CD4-positive, alpha-beta T cell (primary cell): ENCODE measurements around the gene PDE4B. TPM values are rescaled to one million over a fixed set of nuclear protein-coding genes. Genes with fewer than 3 reads are reported as not detected.

ENCODE experiments used
- ATAC-seq: fragments of 200-7000 bp; cut with Tn5 transposase; one replicate; pipeline ENCODE4 v1.10.0; 2022; ENCODE audit warnings: mild to moderate bottlenecking; ENCODE audit not compliant: poor library complexity
- CTCF ChIA-PET: fragments of 350-600 bp; sonication (Branson Sonifier 250); formaldehyde crosslinking; loops from one replicate; lab custom pipeline; 2021; ENCODE audit warnings: antibody characterized with exemption, inconsistent platforms; lab: Charles Lee
- POLR2A ChIA-PET: fragments of 350-600 bp; sonication (Branson Sonifier 250); formaldehyde crosslinking; loops from one replicate; lab custom pipeline; 2021; ENCODE audit warnings: antibody characterized with exemption, inconsistent platforms; lab: Charles Lee
- DNase-seq, 14 experiments: peaks; one replicate each; pipeline ENCODE4 v3.0.0-alpha.2; 2013 to 2020; ENCODE audit warnings: mixed read lengths in 2 of 14
- H3K27ac ChIP-seq, 2 donors: one replicate each; pipeline versions ENCODE4 v1.5.1 to v1.7.0; 2013; ENCODE audit warnings: low read length in 2 of 2, low read depth in 1 of 2, mild to moderate bottlenecking in 1 of 2
- H3K27me3 ChIP-seq, 2 experiments: 1 replicate in 1 of 2; 2 replicates in 1 of 2; pipeline versions ENCODE4 v1.6.1 to v1.7.0; 2013; ENCODE audit warnings: low read length in 2 of 2, control low read depth in 1 of 2, mild to moderate bottlenecking in 1 of 2, moderate library complexity in 1 of 2; ENCODE audit not compliant: insufficient read depth in 2 of 2, control insufficient read depth in 1 of 2
- H3K36me3 ChIP-seq: one replicate; pipeline ENCODE4 v1.6.1; 2013; ENCODE audit warnings: low read length, control low read depth; ENCODE audit not compliant: insufficient read depth
- H3K4me1 ChIP-seq: one replicate; pipeline ENCODE4 v1.6.1; 2013; ENCODE audit warnings: low read length, control low read depth; ENCODE audit not compliant: insufficient read depth
- H3K4me3 ChIP-seq: one replicate; pipeline ENCODE4 v1.5.1; 2013; ENCODE audit warnings: mild to moderate bottlenecking, low read length, moderate library complexity
- H3K9me3 ChIP-seq, 2 experiments: 1 replicate in 1 of 2; 2 replicates in 1 of 2; pipeline versions ENCODE4 v1.6.1 to v1.7.0; 2013; ENCODE audit warnings: low read length in 2 of 2, mild to moderate bottlenecking in 2 of 2, control low read depth in 1 of 2, moderate library complexity in 1 of 2; ENCODE audit not compliant: control insufficient read depth in 1 of 2, insufficient read depth in 1 of 2
- H3K27ac Mint-ChIP-seq: one replicate; pipeline ENCODE4 v1.8.0; 2020; ENCODE audit warnings: mixed read lengths
- H3K27me3 Mint-ChIP-seq: one replicate; pipeline ENCODE4 v1.8.0; 2021; ENCODE audit warnings: mixed read lengths
- H3K36me3 Mint-ChIP-seq: one replicate; pipeline ENCODE4 v1.8.0; 2021; ENCODE audit warnings: low read depth, mixed read lengths
- H3K4me1 Mint-ChIP-seq: one replicate; pipeline ENCODE4 v1.8.0; 2021; ENCODE audit warnings: low read depth, mixed read lengths
- H3K4me3 Mint-ChIP-seq: one replicate; pipeline ENCODE4 v1.8.0; 2020; ENCODE audit warnings: mild to moderate bottlenecking, mixed read lengths
- H3K9me3 Mint-ChIP-seq: one replicate; pipeline ENCODE4 v1.8.0; 2020; ENCODE audit warnings: mixed read lengths
- CTCF ChIP-seq: fragments of 200-600 bp; IDR thresholded peaks from one replicate; pipeline ENCODE4 v1.8.0; 2022; ENCODE audit warnings: antibody characterized with exemption, mild to moderate bottlenecking
- intact Hi-C, 2 experiments: fragments of 100-400 bp; cut with DNase I in 1 of 2; cut with micrococcal nuclease in 1 of 2; formaldehyde crosslinking; loops; one replicate each; pipeline versions ENCODE4 v1.15.1 to v1.9.0; 2023 to 2025; cut with DNase I, micrococcal nuclease
- total RNA-seq, 174 experiments: library from RNA in 2 of 174; stranded (reverse) in 2 of 174; gene quantifications; one replicate each; pipeline ENCODE4 v1.2.3 and lab custom pipeline; 2021 to 2026

Gene PDE4B
- total RNA-seq, 2 experiments from 2014 or later = 155 to 159 TPM

DNA sequence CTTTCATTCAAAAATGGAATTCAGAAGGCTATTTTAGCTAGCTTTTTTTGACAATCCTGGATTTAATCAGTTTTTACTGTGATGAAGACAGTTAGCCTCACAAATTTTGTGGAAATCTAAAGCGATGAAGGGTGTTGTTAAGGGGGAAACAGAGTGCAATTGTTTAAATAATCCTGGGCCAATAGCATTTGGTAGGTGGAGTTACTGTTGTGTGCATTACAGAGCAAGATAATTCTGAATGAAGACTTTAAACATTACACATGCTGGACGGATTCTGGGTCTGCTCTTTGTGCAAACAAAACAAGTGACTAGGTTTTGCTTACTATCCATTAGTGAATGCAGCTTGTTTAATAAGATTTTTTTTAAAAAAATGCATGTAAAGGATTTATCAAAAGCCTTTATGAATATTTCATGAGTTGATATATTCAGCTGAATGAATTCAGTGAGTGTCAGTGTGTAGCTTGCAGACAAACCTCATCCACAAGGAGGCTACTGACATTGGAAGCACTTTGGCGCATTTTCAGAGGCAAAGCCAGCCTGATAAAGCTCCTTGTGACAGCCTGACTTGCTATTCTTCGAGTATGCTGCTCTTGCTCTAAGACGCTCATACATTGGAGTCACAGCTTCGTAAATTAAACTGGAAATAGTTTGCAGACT is 199.6 kb downstream of the PDE4B start:
- Histone ChIP-seq H3K4me3 (no peak overlapping the region), H3K36me3 (no peaks in the 10 kb centered on the region), H3K27ac (no peak overlapping the region), H3K27me3 (peaks cover 0 to 3% of the 10 kb centered on the region in 2 experiments), H3K4me1 (no peaks in the 10 kb centered on the region), H3K9me3 (no peaks in the 10 kb centered on the region)
- POLR2A ChIA-PET = no interaction called here
- no peak for DNase-seq
- intact Hi-C loops = no loop called here
- H3K27ac Mint-ChIP-seq = no peak overlapping the region
- no peaks in the 10 kb centered on the region for H3K9me3 Mint-ChIP-seq
- CTCF ChIA-PET = interaction anchor here (1.1 to 1.6 kb wide), 2 partner anchors 13 to 251 kb away, joined by 3 to 4 read pairs; no protein-coding TSS in a partner anchor
- ATAC-seq = no peak
- H3K4me1 Mint-ChIP-seq = no peaks in the 10 kb centered on the region
- H3K27me3 Mint-ChIP-seq = peaks cover 8% of the 10 kb centered on the region
- TF ChIP-seq CTCF = no peak
- no peak overlapping the region for H3K4me3 Mint-ChIP-seq
- H3K36me3 Mint-ChIP-seq = no peaks in the 10 kb centered on the region

- Mint-ChIP-seq H3K9me3 (no peaks in the 10 kb centered on the region), H3K4me3 (no peak overlapping the region), H3K36me3 (no peaks in the 10 kb centered on the region), H3K27ac (no peak overlapping the region), H3K4me1 (no peaks in the 10 kb centered on the region), H3K27me3 (peaks cover 8% of the 10 kb centered on the region)
- DNase-seq (no peak), ATAC-seq (no peak)
- Histone ChIP-seq H3K27me3 (peaks cover 0 to 3% of the 10 kb centered on the region in 2 experiments), H3K9me3 (no peaks in the 10 kb centered on the region), H3K36me3 (no peaks in the 10 kb centered on the region), H3K4me1 (no peaks in the 10 kb centered on the region), H3K27ac (no peak overlapping the region), H3K4me3 (no peak overlapping the region)
- TF ChIP-seq CTCF = no peak
- POLR2A ChIA-PET = no interaction called here
- intact Hi-C loops = no loop called here
- CTCF ChIA-PET = interaction anchor here (1.1 to 1.6 kb wide), 2 partner anchors 12 to 250 kb away, joined by 3 to 4 read pairs; no protein-coding TSS in a partner anchor
Measured at GRCh38 chr1:65992831-65993271, 200.2 kb downstream of the PDE4B start.

GRCh38 chr1:65994223-65994622 is 201.5 kb downstream of the PDE4B start:
- ATAC-seq = no peak
- Mint-ChIP-seq H3K27me3 (peaks cover 14% of the 10 kb centered on the region), H3K36me3 (no peaks in the 10 kb centered on the region), H3K27ac (no peak overlapping the region), H3K9me3 (no peaks in the 10 kb centered on the region), H3K4me3 (no peak overlapping the region), H3K4me1 (no peaks in the 10 kb centered on the region)
- Histone ChIP-seq H3K27ac (no peak overlapping the region), H3K27me3 (peaks cover 0 to 3% of the 10 kb centered on the region in 2 experiments), H3K4me1 (no peaks in the 10 kb centered on the region), H3K9me3 (no peaks in the 10 kb centered on the region), H3K36me3 (no peaks in the 10 kb centered on the region), H3K4me3 (no peak overlapping the region)
- intact Hi-C loops = no loop called here
- no peak for TF ChIP-seq CTCF
- ChIA-PET POLR2A (no interaction called here), CTCF (no interaction called here)
- no peak for DNase-seq
